DMS153 (cell line): ENCODE data around the gene BMPR1B.

Experiments used
- DNase-seq: peaks from one replicate; lab custom pipeline; 2025; lab: John Stamatoyannopoulos, UW

Gene BMPR1B

GRCh38 chr4:94960708-94961107 is 203.0 kb downstream of the BMPR1B start:
- no peak for DNase-seq

GRCh38 chr4:94961420-94961819 is 203.7 kb downstream of the BMPR1B start:
- DNase-seq: no peak

- DNase-seq: no peak
These were observed 204.7 kb downstream of the BMPR1B start for GRCh38 chr4:94962484-94962883.

GRCh38 chr4:94965852-94966251 is 208.1 kb downstream of the BMPR1B start:
- no peak for DNase-seq

GRCh38 chr4:94968493-94968892 is 210.7 kb downstream of the BMPR1B start:
- no peak for DNase-seq

- no peak for DNase-seq
These were observed 212.9 kb downstream of the BMPR1B start for GRCh38 chr4:94970650-94971049.

GRCh38 chr4:94974773-94975172 is 217.0 kb downstream of the BMPR1B start:
- no peak for DNase-seq

GRCh38 chr4:94976371-94977011 is 218.7 kb downstream of the BMPR1B start:
- no peak for DNase-seq

GRCh38 chr4:94978904-94979303 is 221.1 kb downstream of the BMPR1B start:
- no peak for DNase-seq

GRCh38 chr4:94979621-94980020 is 221.9 kb downstream of the BMPR1B start:
- DNase-seq: no peak

GRCh38 chr4:94995684-94996394 is 238.1 kb downstream of the BMPR1B start:
- DNase-seq: no peak

GRCh38 chr4:95000076-95000648 is 242.4 kb downstream of the BMPR1B start:
- DNase-seq: no peak

- DNase-seq: no peak
These were observed 247.2 kb downstream of the BMPR1B start for GRCh38 chr4:95004912-95005311.

- no peak for DNase-seq
These were observed 250.2 kb downstream of the BMPR1B start for GRCh38 chr4:95007998-95008397.

GRCh38 chr4:95013236-95013635 is 255.5 kb downstream of the BMPR1B start:
- no peak for DNase-seq

- DNase-seq: no peak
These were observed 256.3 kb downstream of the BMPR1B start for GRCh38 chr4:95014068-95014467.

- DNase-seq: no peak
These were observed 259.7 kb downstream of the BMPR1B start for GRCh38 chr4:95017305-95018064.

GRCh38 chr4:95018785-95019184 is 261.0 kb downstream of the BMPR1B start:
- no peak for DNase-seq

GRCh38 chr4:95020521-95020920 is 262.8 kb downstream of the BMPR1B start:
- no peak for DNase-seq

- no peak for DNase-seq
These were observed 263.3 kb downstream of the BMPR1B start for GRCh38 chr4:95021099-95021498.

- no peak for DNase-seq
These were observed 265.4 kb downstream of the BMPR1B start for GRCh38 chr4:95023110-95023509.

GRCh38 chr4:95027905-95028618 is 270.3 kb downstream of the BMPR1B start:
- DNase-seq: no peak
